SH-SY5Y (cell line): ENCODE results near the gene ADAMTSL1.

Experiments
- GATA2 ChIP-seq: IDR thresholded peaks from 2 replicates; pipeline ENCODE4 v1.6.1; 2011; ENCODE audit warnings: mild to moderate bottlenecking, low read depth, low read length
- GATA3 ChIP-seq: IDR thresholded peaks from 2 replicates; pipeline ENCODE4 v1.6.1; 2011; ENCODE audit warnings: low read depth, mild to moderate bottlenecking, low read length, moderate library complexity

Gene ADAMTSL1

DNA sequence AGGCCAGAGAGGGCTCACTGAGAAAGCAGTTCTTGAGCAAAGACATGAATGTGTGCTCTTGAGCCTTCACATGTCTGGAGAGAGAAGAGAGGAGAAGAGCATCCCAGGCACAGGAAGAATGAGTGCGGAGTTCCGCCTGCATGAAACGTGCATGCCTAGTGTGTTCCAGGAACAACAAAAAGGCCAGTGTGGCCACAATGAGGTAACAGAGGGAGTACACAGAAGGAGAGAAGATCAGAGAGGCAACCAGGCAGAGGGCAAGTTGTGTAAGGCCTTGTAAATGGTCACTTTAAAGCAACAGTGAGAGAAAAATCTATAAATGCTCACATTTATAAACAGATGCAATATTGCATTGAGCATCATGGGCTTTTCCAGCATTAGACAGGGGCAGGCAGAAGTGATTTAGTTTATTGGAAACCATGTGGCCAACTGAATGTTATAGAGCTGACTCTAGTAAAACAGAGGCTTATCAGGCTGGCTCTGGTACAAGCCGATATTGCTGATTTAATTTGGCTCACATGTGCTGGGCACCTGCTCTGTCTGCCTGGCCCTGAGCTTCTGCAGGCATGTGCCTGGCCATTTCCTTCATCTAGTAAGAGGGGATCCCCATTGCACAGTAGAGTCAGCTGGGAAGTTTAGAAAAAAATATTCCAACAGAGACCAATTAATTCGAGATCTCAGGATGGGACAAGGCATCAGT, 373.8 kb downstream of the ADAMTSL1 start:
- peak; percentile 90 for TF ChIP-seq GATA2
- TF ChIP-seq GATA3 = peak; percentile 44; the same call in 1 of the 2 replicates

DNA sequence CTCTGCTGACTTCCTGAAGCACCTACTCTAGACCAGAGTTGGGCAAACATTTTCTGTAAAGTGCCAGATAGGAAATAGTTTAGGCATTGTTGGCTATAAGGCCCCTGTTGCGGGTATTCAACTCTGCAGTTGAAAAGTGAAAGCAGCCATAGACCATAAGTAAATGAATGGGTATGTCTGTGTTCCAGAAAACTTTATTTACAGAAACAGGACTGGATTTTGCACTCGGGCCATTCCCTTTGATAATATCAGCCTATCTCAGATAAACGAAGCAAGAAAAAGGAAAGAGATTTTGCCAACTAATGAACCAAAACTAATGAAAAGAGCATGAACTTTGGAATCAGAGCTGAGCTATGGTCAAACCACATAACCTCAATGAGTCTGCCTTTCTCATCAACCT, 374.7 kb downstream of the ADAMTSL1 start:
- TF ChIP-seq GATA2 (no peak), GATA3 (peak; percentile 43; the same call in 1 of the 2 replicates)

DNA sequence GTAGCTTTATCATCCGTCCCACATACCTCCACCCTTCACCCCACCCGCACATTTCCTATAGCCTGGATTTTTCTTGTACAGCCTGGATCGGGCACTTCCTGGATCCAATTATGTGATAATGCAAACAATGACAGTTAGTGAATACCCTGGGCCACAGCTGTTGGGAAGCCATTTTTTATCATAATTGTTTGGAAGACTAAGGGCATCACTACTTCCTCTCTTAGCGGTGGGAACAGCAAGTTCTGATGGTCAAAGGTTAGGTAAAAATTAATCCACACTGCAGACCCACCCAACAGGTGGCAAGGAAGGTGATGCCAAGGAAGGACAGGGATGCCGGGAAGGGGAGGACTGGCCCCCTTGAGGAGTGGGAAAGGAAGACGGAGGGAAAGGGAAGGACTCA, 375.3 kb downstream of the ADAMTSL1 start:
- no peak for TF ChIP-seq GATA3
- TF ChIP-seq GATA2 = no peak

DNA sequence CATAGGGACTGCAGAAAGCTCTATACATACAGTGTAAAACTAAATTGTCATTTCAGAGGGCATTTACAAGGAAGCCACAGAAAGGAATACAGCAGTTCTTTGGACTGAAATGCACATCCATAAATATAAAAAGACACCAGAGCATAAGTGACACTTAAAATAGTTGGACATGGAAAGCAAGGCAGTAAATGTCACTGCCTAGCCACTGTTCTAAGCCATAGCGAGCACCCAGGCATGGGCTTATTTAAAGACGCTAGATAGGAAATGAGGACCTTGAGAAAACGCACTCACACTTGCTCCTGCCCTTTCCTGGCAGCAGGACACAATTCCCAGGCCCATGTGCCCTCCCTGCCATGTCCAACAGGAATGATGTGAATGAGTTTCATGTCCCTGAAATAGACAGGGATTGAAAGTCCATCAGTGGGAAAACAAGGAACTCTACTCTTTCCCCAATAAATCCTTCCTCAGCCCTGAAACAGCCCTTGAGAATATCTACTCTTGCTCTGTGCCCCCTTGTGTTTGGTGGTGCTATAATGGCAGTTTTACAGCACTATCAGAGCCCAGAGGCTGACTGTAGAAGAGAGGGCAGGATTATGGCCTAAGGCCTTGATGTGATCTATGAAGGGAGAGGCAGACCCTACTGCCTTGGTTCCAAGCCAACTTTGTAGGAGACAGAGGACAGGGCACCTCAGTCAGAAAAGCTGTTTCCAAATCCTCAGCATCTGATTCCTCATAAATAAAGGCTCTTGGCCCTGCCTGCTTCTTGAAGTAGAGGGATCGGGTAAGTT, 376.1 kb downstream of the ADAMTSL1 start:
- TF ChIP-seq GATA3 (peak; percentile 81), GATA2 (peak; percentile 86)

DNA sequence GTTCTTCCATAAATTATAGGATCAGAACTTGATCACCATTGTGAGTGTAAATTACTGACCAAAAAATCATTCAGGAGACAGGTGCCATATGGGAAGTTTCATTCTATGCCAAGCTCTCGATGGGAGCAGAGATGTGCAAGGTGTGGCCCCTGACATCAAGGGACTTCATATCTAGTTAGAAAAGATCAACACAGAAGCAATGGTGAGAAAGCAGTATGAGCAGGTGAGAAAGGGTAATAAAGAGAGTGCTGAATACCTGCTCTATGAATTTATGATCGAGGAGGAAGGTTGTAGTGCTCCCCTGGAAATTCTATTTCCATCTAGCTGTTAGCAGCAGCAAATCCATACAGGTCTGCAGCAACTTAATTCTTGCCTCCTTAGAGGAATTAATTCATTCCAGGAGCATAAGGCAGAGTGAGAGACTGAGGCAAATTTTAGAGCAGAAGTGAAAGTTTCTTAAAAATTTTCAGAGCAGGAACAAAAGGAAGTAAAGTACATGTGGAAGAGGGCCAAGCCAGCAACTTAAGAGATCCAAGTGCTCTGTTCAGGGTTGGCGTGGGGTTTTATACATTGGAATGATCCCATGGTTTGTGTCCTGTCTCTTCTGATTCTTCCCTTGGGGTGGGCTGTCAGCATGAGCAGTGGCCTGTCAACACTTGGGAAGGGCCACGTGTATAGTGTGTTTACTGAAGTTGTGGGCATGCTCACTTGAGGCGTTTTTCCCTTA, 377.3 kb downstream of the ADAMTSL1 start:
- no peak for TF ChIP-seq GATA3
- TF ChIP-seq GATA2 = no peak

DNA sequence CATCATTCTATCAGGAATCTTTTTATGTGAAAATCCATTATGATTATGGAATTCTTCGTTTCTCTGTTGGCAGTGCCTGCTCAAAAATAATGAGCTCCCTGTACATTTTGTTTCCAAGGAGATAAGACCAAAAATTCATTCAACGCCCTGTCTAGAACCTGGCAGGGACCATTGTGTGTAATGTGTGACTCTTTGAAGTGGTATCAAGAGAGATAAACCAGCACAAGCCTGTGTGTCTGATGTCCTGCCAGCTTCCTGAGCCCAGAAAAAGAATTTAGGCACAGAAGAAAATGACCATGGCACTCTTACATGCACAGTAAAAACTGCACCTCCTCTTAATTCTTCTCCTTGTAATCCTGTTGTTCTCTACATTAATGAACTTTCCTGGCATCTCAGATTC, 381.7 kb downstream of the ADAMTSL1 start:
- TF ChIP-seq GATA2 (no peak), GATA3 (no peak)

DNA sequence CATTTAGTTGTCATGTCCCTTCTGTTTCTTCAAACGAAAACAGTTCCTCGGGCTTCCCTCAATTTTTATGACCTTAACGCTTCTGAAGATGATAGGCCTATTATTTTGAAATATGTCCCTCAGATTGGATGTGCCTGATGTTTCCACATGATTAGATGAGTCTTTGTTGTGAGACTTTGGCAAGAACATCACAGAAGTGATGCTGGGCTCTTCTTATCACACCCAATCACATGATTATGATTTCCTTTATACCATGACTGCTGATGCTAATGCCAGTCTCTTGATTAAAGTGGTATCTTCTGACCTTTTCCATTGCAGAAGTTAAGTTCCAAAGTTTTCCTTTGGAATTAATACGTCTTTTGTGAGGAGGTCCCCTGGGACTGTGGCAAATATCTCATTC, 383.4 kb downstream of the ADAMTSL1 start:
- no peak for TF ChIP-seq GATA3
- no peak for TF ChIP-seq GATA2

DNA sequence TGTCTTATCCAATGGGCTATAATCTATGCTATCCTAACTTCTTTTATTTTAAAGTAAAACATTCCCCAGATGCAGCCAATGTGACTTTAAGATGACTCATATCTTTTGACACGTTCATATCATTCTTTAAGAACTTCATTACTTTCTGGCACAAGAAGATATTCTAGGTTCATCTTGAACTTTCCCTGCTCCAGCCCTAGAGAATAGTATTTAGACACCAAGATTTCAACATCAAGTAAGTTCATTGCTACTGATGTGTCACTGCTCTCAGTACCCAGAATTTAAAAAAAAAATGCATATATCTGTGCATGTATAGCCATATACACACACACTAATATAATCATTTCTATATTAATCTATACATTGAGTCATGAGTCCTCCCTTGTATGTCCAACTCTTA, 383.8 kb downstream of the ADAMTSL1 start:
- no peak for TF ChIP-seq GATA2
- TF ChIP-seq GATA3 = no peak

DNA sequence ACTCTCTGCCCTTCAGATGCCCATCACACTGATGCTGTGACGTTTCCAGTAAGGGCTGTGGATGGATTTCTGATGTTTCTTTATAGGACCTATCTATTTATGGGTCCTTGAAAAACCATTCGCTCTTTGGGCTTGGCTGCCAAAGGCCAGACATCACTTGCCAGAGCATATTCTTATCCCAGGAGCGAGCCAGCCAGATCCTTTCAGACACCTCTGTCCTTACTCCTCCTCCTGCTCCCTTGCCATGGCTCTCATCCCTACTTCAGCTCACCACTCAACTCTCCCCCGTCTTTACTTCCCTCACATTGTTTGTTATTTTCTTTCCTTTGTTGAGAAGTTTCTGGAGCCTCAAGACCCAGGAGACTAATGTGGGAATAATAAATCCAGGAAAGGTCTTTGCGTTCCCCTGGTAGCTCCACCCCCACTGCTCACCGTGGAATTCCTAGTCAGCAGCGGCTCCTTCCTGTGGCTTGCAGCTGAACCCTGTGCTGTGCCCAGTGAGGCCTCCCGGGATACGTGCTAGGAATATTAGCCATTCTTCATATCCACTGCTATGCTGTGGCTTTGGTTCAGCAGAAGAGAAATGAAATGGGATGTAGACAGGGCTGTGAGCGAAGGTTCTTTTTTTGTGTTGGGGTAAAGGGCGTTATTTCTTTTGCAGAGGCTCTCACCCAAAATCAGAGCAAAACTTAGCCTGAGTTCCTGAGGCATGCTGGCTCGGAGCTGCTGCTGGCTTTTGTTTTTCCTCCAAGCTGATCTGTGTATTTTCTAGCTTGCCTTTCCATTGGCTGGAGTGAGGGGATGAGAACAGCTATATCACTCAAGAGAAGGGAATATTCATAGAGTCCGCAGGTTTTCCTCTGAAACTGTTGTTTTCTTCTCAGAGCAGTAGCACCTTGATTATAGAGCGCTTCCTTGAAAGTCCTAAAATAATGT, 387.9 kb downstream of the ADAMTSL1 start:
- TF ChIP-seq GATA2 (no peak), GATA3 (no peak)

DNA sequence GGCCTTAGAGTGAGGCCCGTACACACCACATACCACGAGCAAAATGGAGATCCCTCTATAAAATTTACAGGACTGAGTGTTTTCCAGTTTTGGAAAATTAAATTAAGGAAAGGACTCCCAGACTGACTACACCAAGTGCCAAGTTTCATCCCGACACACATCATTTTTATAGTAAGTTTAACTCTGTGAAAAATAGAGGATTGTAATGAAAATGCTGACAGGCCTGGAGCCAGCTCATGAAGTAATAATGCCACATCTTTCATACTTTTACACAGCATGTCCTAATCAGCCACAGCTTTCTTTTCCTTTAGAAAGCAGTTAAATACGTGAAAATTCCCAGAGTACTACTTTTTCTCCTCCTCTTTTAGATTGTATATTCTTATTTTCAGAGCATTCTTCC, 389.8 kb downstream of the ADAMTSL1 start:
- TF ChIP-seq GATA3 (no peak), GATA2 (no peak)

DNA sequence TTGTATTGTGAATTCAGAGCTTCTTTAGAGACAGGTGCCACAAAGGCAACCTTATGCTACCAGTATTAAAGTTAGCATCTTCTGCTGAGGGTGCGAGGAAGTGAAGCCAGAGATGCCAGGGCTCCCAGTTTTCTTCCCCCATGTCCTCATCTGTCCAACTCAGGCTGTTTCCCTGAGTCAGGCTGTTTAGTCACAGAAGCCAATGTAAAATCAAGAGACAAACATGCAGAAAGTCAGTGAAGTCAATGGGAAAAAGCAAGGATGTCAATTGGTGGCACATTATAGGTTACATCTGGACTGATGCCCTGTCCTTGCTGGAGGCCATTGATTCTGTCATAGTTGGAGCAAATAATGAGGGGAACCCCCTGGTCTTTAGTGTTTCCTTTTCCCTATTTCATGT, 390.6 kb downstream of the ADAMTSL1 start:
- TF ChIP-seq GATA2 (no peak), GATA3 (no peak)

DNA sequence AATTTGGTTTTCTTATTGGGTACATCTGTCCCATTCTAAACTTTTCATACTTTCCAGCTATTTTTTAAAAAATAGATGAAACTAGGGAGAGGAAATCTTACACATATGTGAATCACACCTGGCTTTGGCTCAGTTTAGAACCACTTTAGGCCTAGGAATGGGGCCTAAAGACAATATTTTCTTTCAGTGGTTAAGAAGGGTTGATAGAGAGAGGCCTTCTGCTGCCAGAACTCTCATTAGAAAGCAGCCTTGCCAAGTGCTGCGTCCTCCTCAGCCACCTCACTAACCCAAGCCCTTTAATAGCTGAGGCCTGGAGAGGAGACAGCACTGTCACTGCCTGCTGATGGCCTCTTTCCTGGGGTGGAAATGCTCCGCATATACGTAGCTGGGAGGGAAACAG, 391.6 kb downstream of the ADAMTSL1 start:
- no peak for TF ChIP-seq GATA2
- TF ChIP-seq GATA3 = no peak

DNA sequence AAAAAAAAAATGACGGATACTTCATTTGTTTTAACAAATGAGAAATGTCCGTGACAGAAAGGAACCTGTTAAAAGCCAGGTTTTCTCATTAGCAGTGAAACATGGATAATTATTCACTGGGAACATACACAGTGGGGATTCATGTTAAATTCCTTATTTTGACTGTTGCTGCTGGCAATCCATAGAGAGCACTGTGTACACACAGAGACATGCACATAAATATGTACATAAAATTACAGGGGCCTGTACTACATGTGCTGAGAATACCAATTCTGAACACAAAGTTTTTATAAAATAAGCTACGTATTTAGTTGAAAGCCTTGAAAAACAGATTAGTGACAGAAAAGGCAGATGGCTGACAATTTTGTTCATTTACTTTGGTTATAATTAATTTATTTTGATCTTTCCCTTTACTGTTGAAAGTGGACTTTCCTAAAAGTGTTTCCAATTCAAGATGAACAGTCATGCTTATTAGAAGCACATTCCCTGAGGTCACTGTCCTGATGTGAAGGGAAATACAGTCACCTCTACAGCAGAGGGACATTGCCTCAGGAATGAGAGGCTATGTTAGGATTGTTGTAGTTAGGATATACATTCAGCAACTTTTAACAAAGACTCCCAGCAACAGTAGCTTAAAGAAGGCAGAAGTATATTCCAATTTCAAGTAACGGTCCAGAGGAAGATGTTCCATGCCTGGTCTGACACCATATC, 392.3 kb downstream of the ADAMTSL1 start:
- TF ChIP-seq GATA2 (no peak), GATA3 (no peak)
